ENCODE results near the gene SEMA3B. TPM values are rescaled to one million over a fixed set of nuclear protein-coding genes. Genes with fewer than 3 reads are reported as not detected.

Gene SEMA3B
- total and polyA plus RNA-seq, 2 of the 4 experiments (the other 2 are of a cell fraction): 4.3 to 29.3 TPM

- H3K23ac ChIP-seq (ENCODE audit: low read depth, low read length): peak within 1 kb of the TSS; percentile 88; the same call in 1 of the 2 replicates
- ChIA-PET CTCF (interaction anchor here (0.6 kb wide), 1 partner anchor 1248 kb away, joined by 3 read pairs; no protein-coding TSS in a partner anchor), POLR2A (ENCODE audit: unreplicated experiment) (interaction anchor here (1.1 kb wide), 1 partner anchor 45 kb away, joined by 3 read pairs; no protein-coding TSS in a partner anchor)
- BruUV-seq (replicated peaks): no TSS peak
- H2BK15ac ChIP-seq (ENCODE audit: low read depth, low read length): 0 out of 3 replicates have a peak within 1 kb of the TSS, but pooled peaks have one; percentile 43
- in situ Hi-C loops (cut with MboI; ENCODE audit: low sequenced_read_pairs): no loop called here
- H3K56ac ChIP-seq (ENCODE audit: extremely low read depth, insufficient read depth, low read length): peak within 1 kb of the TSS; percentile 82
- dilution Hi-C loops (cut with HindIII; ENCODE audit: low sequenced_read_pairs, unreplicated experiment): no loop called here
- peaks cover 25% of the 10 kb centered on the region for H3K36me3 ChIP-seq (ENCODE audit: control insufficient read depth, insufficient read depth, low read length)
- H4K91ac ChIP-seq (ENCODE audit: insufficient read depth, low read depth, low read length): peak within 1 kb of the TSS; percentile 90
- no peaks in the 10 kb centered on the region for H3K27me3 ChIP-seq (ENCODE audit: control insufficient read depth, insufficient read depth, low read length)
- TF ChIP-seq, protein P1, sequence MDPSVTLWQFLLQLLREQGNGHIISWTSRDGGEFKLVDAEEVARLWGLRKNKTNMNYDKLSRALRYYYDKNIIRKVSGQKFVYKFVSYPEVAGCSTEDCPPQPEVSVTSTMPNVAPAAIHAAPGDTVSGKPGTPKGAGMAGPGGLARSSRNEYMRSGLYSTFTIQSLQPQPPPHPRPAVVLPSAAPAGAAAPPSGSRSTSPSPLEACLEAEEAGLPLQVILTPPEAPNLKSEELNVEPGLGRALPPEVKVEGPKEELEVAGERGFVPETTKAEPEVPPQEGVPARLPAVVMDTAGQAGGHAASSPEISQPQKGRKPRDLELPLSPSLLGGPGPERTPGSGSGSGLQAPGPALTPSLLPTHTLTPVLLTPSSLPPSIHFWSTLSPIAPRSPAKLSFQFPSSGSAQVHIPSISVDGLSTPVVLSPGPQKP (IDR thresholded peaks at IDR 0.05; ENCODE audit: borderline replicate concordance, low read depth, low read length): no peak
- TF ChIP-seq BHLHE40 (IDR thresholded peaks at IDR 0.05; ENCODE audit: low read depth, low read length) (peak; percentile 45; the same call in 1 of the 2 replicates), MAZ (IDR thresholded peaks at IDR 0.05; ENCODE audit: borderline replicate concordance, low read depth, low read length) (peak; percentile 87), NFE2L2 (IDR thresholded peaks at IDR 0.05; ENCODE audit: low read depth, low read length) (no peak), MAFK (IDR thresholded peaks at IDR 0.05; ENCODE audit: low read depth, low read length) (no peak), RCOR1 (IDR thresholded peaks at IDR 0.05; ENCODE audit: insufficient replicate concordance, low read length) (no peak), CEBPB (IDR thresholded peaks at IDR 0.05; ENCODE audit: low read depth, low read length) (no peak), POLR2A (IDR thresholded peaks at IDR 0.05; ENCODE audit: low read depth, low read length) (peak; percentile 72; the same call in 1 of the 2 replicates), CHD1 (IDR thresholded peaks at IDR 0.05; ENCODE audit: low read depth, low read length) (no peak), FOS (IDR thresholded peaks at IDR 0.05; ENCODE audit: low read depth, low read length) (0 out of 2 replicates have a peak, but pooled peaks have one; percentile 5), USF2 (IDR thresholded peaks at IDR 0.05; ENCODE audit: low read depth, low read length) (peak; percentile 41; the same call in 1 of the 2 replicates), MXI1 (IDR thresholded peaks at IDR 0.05; ENCODE audit: borderline replicate concordance, low read depth, low read length) (peak; percentile 88)
- H3K79me1 ChIP-seq (ENCODE audit: low read depth in 1 of 2, low read length in 2 of 2): peaks cover 14 to 31% of the 10 kb centered on the region in 2 experiments
- H3K9me1 ChIP-seq (ENCODE audit: insufficient read depth, low read length): no peaks in the 10 kb centered on the region; the same call in 1 of the 2 replicates
- H2BK20ac ChIP-seq (ENCODE audit: low read depth, low read length): no peak within 1 kb of the TSS
- H4K20me1 ChIP-seq (ENCODE audit: insufficient read depth, low read length): no peaks in the 10 kb centered on the region
- H2AK9ac ChIP-seq (replicated peaks; ENCODE audit: low read depth, low read length, poor library complexity): peak within 1 kb of the TSS; percentile 100
- peak within 1 kb of the TSS; percentile 86 to 99 for H4K8ac ChIP-seq (ENCODE audit: low read depth in 2 of 2, low read length in 2 of 2)
- peak within 1 kb of the TSS; percentile 86 for H3K14ac ChIP-seq (replicated peaks; ENCODE audit: low read depth, low read length)
- 0 out of 2 replicates have a peak within 1 kb of the TSS, but pooled peaks have one; percentile 8 for H3K18ac ChIP-seq (ENCODE audit: low read depth, low read length)
- peak within 1 kb of the TSS; percentile 49 for H3K27ac ChIP-seq (ENCODE audit: insufficient read depth, low read length)
- H2AK5ac ChIP-seq (ENCODE audit: low read depth, low read length): peak within 1 kb of the TSS; percentile 99
- peak within 1 kb of the TSS; percentile 97 for H3K4me2 ChIP-seq (ENCODE audit: low read depth, low read length)
- intact Hi-C loops (cut with micrococcal nuclease): no loop called here
- H2BK5ac ChIP-seq (ENCODE audit: low read depth, low read length, poor library complexity, severe bottlenecking): peak within 1 kb of the TSS; percentile 55
- H2AFZ ChIP-seq (replicated peaks; ENCODE audit: low read length, poor library complexity): peak within 1 kb of the TSS; percentile 96
- DNase-seq (peak; percentile 97), ATAC-seq (ENCODE audit: low read depth) (peak; percentile 98)
- WGBS, 2 experiments (ENCODE audit: extremely low coverage in 2 of 2, insufficient read length in 1 of 2): 2% methylated on average over 33 of the region's 67 CpGs; no CpG with 5 or more reads in 1 of the 2 experiments
- H3K9ac ChIP-seq (ENCODE audit: low read depth, low read length): peak within 1 kb of the TSS; percentile 83
- H3K4ac ChIP-seq (ENCODE audit: low read depth, low read length): peak within 1 kb of the TSS; percentile 93
- H3K4me1 ChIP-seq (ENCODE audit: control insufficient read depth, insufficient read depth, low read length): peaks cover 8% of the 10 kb centered on the region
- H2BK120ac ChIP-seq (ENCODE audit: low read depth, low read length): peak within 1 kb of the TSS; percentile 28; the same call in 1 of the 2 replicates
- H3K4me3 ChIP-seq (ENCODE audit: insufficient read depth, low read depth, low read length): peak within 1 kb of the TSS; percentile 68
- no peaks in the 10 kb centered on the region for H3K9me3 ChIP-seq (ENCODE audit: control insufficient read depth, insufficient read depth, low read length)
- H4K5ac ChIP-seq (ENCODE audit: low read depth, low read length): peak within 1 kb of the TSS; percentile 90
Measured at GRCh38 chr3:50292159-50293078, 23.5 kb downstream of the SEMA3B start, which contains the start of gene IFRD2. TSS of gene IFRD2 (minus strand) at chr3:50292429. CDS start at chr3:50292274, 155 bp downstream.
